ENCODE data around the gene WDR38. TPM values are rescaled to one million over a fixed set of nuclear protein-coding genes. Genes with fewer than 3 reads are reported as not detected.

WDR38 gene
- polyA plus RNA-seq, 1 experiment = not detected

DNA sequence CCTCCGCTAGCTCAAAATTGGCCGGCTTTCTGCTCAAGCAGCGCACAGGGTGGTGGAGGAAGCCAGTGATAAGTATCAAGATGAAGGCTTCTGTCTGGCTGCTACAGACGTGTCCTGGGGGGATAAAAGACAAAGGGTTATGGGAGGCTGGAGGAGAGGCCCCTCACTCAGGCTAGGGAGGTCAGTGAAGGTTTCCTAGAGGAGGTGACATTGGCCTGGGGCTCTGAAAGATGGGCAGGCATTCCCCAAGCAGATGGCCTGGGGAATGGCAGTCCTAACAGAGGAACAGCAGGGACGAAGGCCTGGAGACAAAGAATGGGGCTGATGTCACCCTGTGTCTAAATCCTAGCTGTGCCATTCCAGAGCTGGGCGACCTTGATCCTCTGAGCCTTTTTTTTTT is 44.0 kb upstream of the WDR38 start:
- ChIA-PET CTCF (interaction anchor here (1.0 to 1.4 kb wide), 2 partner anchors 30 to 44 kb away, joined by 5 to 9 read pairs; partner anchors contain the start of gene WDR38), POLR2A (interaction anchor here (1.0 kb wide), 1 partner anchor 43 kb away, joined by 3 read pairs; no protein-coding TSS in a partner anchor)
- no peak for DNase-seq (ENCODE audit: low read depth, low spot score)

DNA sequence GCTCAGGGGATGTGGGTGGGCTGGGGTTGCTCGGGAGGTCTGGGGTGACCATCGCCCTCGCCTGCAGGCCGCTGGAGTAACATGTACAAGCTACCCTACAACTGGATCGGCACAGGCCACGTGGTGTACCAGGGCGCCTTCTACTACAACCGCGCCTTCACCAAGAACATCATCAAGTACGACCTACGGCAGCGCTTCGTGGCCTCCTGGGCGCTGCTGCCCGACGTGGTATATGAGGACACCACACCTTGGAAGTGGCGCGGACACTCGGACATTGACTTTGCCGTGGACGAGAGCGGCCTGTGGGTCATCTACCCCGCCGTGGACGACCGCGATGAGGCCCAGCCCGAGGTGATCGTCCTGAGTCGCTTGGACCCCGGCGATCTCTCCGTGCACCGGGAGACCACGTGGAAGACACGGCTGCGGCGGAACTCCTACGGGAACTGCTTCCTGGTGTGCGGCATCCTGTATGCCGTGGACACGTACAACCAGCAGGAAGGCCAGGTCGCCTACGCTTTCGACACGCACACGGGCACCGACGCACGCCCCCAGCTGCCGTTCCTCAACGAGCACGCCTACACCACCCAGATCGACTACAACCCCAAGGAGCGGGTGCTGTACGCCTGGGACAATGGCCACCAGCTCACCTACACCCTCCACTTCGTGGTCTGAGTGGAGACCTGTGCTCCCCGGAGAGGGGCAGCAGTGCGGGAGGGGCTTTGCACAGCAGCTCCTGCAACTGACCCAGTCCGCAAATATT is 43.3 kb upstream of the WDR38 start:
- H3K9me3 ChIP-seq (ENCODE audit: control insufficient read depth, insufficient read depth, low read length) = peaks cover 9% of the 10 kb centered on the region; the same call in 1 of the 2 replicates
- POLR2A ChIA-PET = interaction anchor here (1.1 to 3.4 kb wide), 3 partner anchors 17 to 32 kb away, joined by 3 to 27 read pairs (median 6); partner anchors contain the start of gene OLFML2A
- CTCF ChIA-PET = interaction anchor here (0.5 to 1.7 kb wide), 4 partner anchors 31 to 44 kb away, joined by 3 to 9 read pairs (median 4); partner anchors contain the start of genes NR6A1 and WDR38
- TF ChIP-seq, protein P1, sequence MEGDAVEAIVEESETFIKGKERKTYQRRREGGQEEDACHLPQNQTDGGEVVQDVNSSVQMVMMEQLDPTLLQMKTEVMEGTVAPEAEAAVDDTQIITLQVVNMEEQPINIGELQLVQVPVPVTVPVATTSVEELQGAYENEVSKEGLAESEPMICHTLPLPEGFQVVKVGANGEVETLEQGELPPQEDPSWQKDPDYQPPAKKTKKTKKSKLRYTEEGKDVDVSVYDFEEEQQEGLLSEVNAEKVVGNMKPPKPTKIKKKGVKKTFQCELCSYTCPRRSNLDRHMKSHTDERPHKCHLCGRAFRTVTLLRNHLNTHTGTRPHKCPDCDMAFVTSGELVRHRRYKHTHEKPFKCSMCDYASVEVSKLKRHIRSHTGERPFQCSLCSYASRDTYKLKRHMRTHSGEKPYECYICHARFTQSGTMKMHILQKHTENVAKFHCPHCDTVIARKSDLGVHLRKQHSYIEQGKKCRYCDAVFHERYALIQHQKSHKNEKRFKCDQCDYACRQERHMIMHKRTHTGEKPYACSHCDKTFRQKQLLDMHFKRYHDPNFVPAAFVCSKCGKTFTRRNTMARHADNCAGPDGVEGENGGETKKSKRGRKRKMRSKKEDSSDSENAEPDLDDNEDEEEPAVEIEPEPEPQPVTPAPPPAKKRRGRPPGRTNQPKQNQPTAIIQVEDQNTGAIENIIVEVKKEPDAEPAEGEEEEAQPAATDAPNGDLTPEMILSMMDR (IDR thresholded peaks at IDR 0.05; ENCODE audit: low read depth, low read length) = no peak
- H3K4me3 ChIP-seq (ENCODE audit: low read depth, low read length) = no peak overlapping the region
- H3K27me3 ChIP-seq (ENCODE audit: control insufficient read depth, insufficient read depth, low read length) = no peaks in the 10 kb centered on the region
- no peak overlapping the region for H3K27ac ChIP-seq (ENCODE audit: low read depth, low read length)
- no peak for DNase-seq (ENCODE audit: low read depth, low spot score)

More for the DNA sequence above, 44.0 kb upstream of the WDR38 start:
- Histone ChIP-seq H3K27ac (ENCODE audit: low read depth, low read length) (no peak overlapping the region), H3K9me3 (ENCODE audit: control insufficient read depth, insufficient read depth, low read length) (peaks cover 9% of the 10 kb centered on the region; the same call in 1 of the 2 replicates), H3K27me3 (ENCODE audit: control insufficient read depth, insufficient read depth, low read length) (no peaks in the 10 kb centered on the region), H3K4me3 (ENCODE audit: low read depth, low read length) (no peak overlapping the region)
- TF ChIP-seq, protein P1 (IDR thresholded peaks at IDR 0.05; ENCODE audit: low read depth, low read length) = no peak

DNA sequence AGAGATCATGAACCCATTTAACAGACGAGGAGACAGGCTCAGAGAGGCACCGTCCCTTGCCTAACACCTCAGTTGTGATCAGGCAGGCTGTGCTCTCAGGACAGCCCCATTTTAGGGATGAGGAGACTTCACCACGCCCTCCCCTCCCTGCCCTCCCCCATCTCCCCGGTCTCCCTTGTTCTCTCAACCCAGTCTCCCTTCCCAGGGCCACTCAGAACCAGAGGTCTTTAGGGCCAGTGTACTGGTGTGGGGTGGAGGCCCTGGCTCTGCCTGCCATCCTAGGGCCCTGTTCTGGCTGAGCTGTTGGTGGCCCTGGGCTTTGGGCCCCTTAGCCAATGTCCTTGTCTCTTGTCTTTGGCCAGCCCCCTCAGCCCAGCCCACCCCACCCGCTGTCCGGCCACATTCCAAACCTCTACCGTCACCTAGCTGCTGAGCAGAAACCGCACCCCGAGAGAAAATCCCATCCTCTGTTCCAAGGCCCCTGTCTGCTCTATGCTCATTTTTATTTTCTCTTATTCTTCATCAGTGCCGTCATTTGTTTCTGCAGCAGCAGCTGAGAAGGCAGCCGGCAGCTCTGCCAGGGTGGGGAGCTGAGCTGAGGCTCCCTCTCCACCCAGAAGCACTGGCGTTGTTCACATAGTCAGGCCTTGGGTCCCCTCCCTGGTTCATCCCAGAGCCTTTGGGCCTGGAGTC is 42.5 kb upstream of the WDR38 start:
- peak overlapping the region; percentile 98 for H3K27ac ChIP-seq (ENCODE audit: low read depth, low read length)
- ChIA-PET POLR2A (interaction anchor here (0.6 to 3.4 kb wide), 6 partner anchors 18 to 33 kb away, joined by 3 to 27 read pairs (median 4); partner anchors contain the start of gene OLFML2A), CTCF (interaction anchor here (0.8 to 2.2 kb wide), 5 partner anchors 33 to 42 kb away, joined by 3 to 7 read pairs (median 4); partner anchors contain the start of genes NR6A1 and WDR38)
- H3K4me3 ChIP-seq (ENCODE audit: low read depth, low read length) = no peak overlapping the region
- peaks cover 9% of the 10 kb centered on the region; the same call in 1 of the 2 replicates for H3K9me3 ChIP-seq (ENCODE audit: control insufficient read depth, insufficient read depth, low read length)
- no peaks in the 10 kb centered on the region for H3K27me3 ChIP-seq (ENCODE audit: control insufficient read depth, insufficient read depth, low read length)
- TF ChIP-seq, protein P1 (IDR thresholded peaks at IDR 0.05; ENCODE audit: low read depth, low read length) = no peak; the same call in 1 of the 2 replicates
- DNase-seq (ENCODE audit: low read depth, low spot score) = peak; percentile 69

DNA sequence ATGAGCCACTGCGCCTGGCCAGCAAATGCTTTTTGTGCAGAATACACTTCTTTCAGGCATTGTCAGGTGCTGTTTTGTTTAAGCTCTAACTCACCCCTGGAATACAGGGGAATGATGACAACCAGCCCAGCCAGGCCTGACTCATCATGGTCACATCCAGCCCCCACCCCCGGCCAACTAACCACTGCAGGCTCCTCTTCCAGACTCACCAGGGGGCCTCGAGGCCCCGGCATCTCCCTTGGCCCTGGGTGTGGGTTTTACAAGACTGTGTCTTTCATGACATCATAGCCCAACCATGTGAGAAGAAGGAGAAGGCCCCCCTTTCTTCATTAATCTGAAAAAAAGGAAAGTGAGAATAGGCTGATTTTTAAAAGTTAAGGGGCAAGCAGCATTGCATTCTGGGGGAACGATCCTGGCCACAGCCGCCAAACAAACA is 40.8 kb upstream of the WDR38 start:
- TF ChIP-seq, protein P1 (IDR thresholded peaks at IDR 0.05; ENCODE audit: low read depth, low read length) = peak; percentile 18; the same call in 1 of the 2 replicates
- H3K27ac ChIP-seq (ENCODE audit: low read depth, low read length) = peak overlapping the region; percentile 98
- peak; percentile 95 for DNase-seq (ENCODE audit: low read depth, low spot score)
- no peaks in the 10 kb centered on the region for H3K27me3 ChIP-seq (ENCODE audit: control insufficient read depth, insufficient read depth, low read length)
- CTCF ChIA-PET = interaction anchor here (1.0 to 3.0 kb wide), 3 partner anchors 27 to 41 kb away, joined by 4 to 10 read pairs (median 7); partner anchors contain the start of gene WDR38
- POLR2A ChIA-PET = interaction anchor here (0.5 to 3.4 kb wide), 7 partner anchors 11 to 38 kb away, joined by 3 to 27 read pairs (median 3); partner anchors contain the start of gene OLFML2A
- H3K9me3 ChIP-seq (ENCODE audit: control insufficient read depth, insufficient read depth, low read length) = peaks cover 9% of the 10 kb centered on the region; the same call in 1 of the 2 replicates
- no peak overlapping the region for H3K4me3 ChIP-seq (ENCODE audit: low read depth, low read length)
